DND-41 (cell line): Measurements from ENCODE around the gene ADISSP.

ENCODE experiments used
- ATAC-seq: fragments of 200-7000 bp; cut with Tn5 transposase; 3 replicates; pipeline ENCODE4 v1.9.1; 2021; ENCODE audit warnings: low read depth; ENCODE audit not compliant: insufficient read depth
- DNase-seq: peaks from one replicate; pipeline ENCODE4 v3.0.0-alpha.2; 2020
- H2AFZ ChIP-seq: 2 replicates; pipeline ENCODE4 v1.6.0; 2012; ENCODE audit warnings: low read depth, low read length
- H3K27ac ChIP-seq: 2 replicates; pipeline ENCODE4 v1.5.1; 2012; ENCODE audit warnings: low read length, inconsistent platforms
- H3K27me3 ChIP-seq: fragments of 200-600 bp; sonication (generic); 2 replicates; pipeline ENCODE4 v1.6.0; 2012; ENCODE audit warnings: low read length, mild to moderate bottlenecking, inconsistent platforms; ENCODE audit not compliant: insufficient read depth, poor library complexity
- H3K36me3 ChIP-seq: 2 replicates; pipeline ENCODE4 v1.5.1; 2012; ENCODE audit warnings: low read length, inconsistent platforms; ENCODE audit not compliant: insufficient read depth
- H3K4me1 ChIP-seq: 2 replicates; pipeline ENCODE4 v1.5.1; 2012; ENCODE audit warnings: mild to moderate bottlenecking, low read length; ENCODE audit not compliant: insufficient read depth
- H3K4me2 ChIP-seq: 2 replicates; pipeline ENCODE4 v1.6.0; 2012; ENCODE audit warnings: mild to moderate bottlenecking, moderate library complexity, low read length, inconsistent platforms; ENCODE audit not compliant: insufficient read depth
- H3K4me3 ChIP-seq, 2 experiments: fragments of 200-600 bp in 1 of 2; shearing (Covaris generic) in 1 of 2; 2 replicates each; pipeline ENCODE4 v1.5.1; 2012 to 2016; ENCODE audit warnings: inconsistent platforms in 2 of 2, low read length in 2 of 2, mild to moderate bottlenecking in 2 of 2, low read depth in 1 of 2, moderate library complexity in 1 of 2
- H3K79me2 ChIP-seq: 2 replicates; pipeline ENCODE4 v1.6.0; 2012; ENCODE audit warnings: low read length, inconsistent platforms; ENCODE audit not compliant: insufficient read depth
- H3K9ac ChIP-seq: 2 replicates; pipeline ENCODE4 v1.6.0; 2012; ENCODE audit warnings: low read depth, mild to moderate bottlenecking, inconsistent platforms, low read length, moderate library complexity
- H3K9me3 ChIP-seq: 2 replicates; pipeline ENCODE4 v1.5.1; 2012; ENCODE audit warnings: low read length, moderate library complexity, mild to moderate bottlenecking, inconsistent platforms; ENCODE audit not compliant: insufficient read depth, severe bottlenecking
- H4K20me1 ChIP-seq: 2 replicates; pipeline ENCODE4 v1.6.0; 2012; ENCODE audit warnings: low read length; ENCODE audit not compliant: insufficient read depth
- CTCF ChIP-seq: IDR thresholded peaks from 2 replicates; pipeline ENCODE4 v1.5.1; 2012; ENCODE audit warnings: borderline replicate concordance, low read length, moderate library complexity, mild to moderate bottlenecking; ENCODE audit not compliant: poor library complexity, severe bottlenecking; ENCODE audit errors: extremely low read depth
- EZH2 ChIP-seq: IDR thresholded peaks from 3 replicates; pipeline ENCODE4 v1.6.1; 2012; ENCODE audit warnings: borderline replicate concordance, low read depth, mild to moderate bottlenecking, moderate library complexity, low read length, inconsistent platforms; ENCODE audit not compliant: severe bottlenecking

ADISSP gene

GRCh38 chr20:3777716-3778629 is 10.4 kb upstream of the ADISSP start:
- Histone ChIP-seq H3K4me2 (no peak overlapping the region), H3K4me1 (0 out of 2 replicates have a peak, but pooled peaks cover 4% of the 10 kb centered on the region)

GRCh38 chr20:3777381-3777715 is 9.8 kb upstream of the ADISSP start:
- H3K27ac ChIP-seq = no peak overlapping the region
- 0 out of 2 replicates have a peak, but pooled peaks cover 1% of the 10 kb centered on the region for H3K4me1 ChIP-seq
- TF ChIP-seq EZH2 (no peak), CTCF (no peak)
- H3K79me2 ChIP-seq = no peaks in the 10 kb centered on the region
- ATAC-seq = no peak
- no peak for DNase-seq
- H4K20me1 ChIP-seq = peaks cover 12% of the 10 kb centered on the region; the same call in 1 of the 2 replicates
- no peak overlapping the region for H3K9ac ChIP-seq
- H3K36me3 ChIP-seq = no peaks in the 10 kb centered on the region
- H3K27me3 ChIP-seq = no peaks in the 10 kb centered on the region
- H3K9me3 ChIP-seq = no peaks in the 10 kb centered on the region
- no peak overlapping the region for H3K4me3 ChIP-seq
- H3K4me2 ChIP-seq = no peak overlapping the region
- H2AFZ ChIP-seq = no peak overlapping the region

More at GRCh38 chr20:3777716-3778629, 10.4 kb upstream of the ADISSP start:
- Histone ChIP-seq H3K9ac (no peak overlapping the region), H3K36me3 (no peaks in the 10 kb centered on the region), H3K4me3 (no peak overlapping the region), H3K9me3 (no peaks in the 10 kb centered on the region), H4K20me1 (peaks cover 16% of the 10 kb centered on the region; the same call in 1 of the 2 replicates), H3K27me3 (no peaks in the 10 kb centered on the region), H3K27ac (no peak overlapping the region), H3K79me2 (no peaks in the 10 kb centered on the region), H2AFZ (no peak overlapping the region)
- TF ChIP-seq EZH2 (no peak), CTCF (no peak)
- ATAC-seq (no peak), DNase-seq (no peak)

GRCh38 chr20:3775457-3776108 is 8.0 kb upstream of the ADISSP start:
- no peak for ATAC-seq
- H3K4me2 ChIP-seq = no peak overlapping the region
- no peak overlapping the region for H3K27ac ChIP-seq
- H3K79me2 ChIP-seq = no peaks in the 10 kb centered on the region
- no peaks in the 10 kb centered on the region for H3K36me3 ChIP-seq
- H3K4me3 ChIP-seq = no peak overlapping the region
- H3K9me3 ChIP-seq = no peaks in the 10 kb centered on the region
- H3K27me3 ChIP-seq = no peaks in the 10 kb centered on the region
- no peak for DNase-seq
- H3K9ac ChIP-seq = no peak overlapping the region
- no peak for TF ChIP-seq EZH2
- no peak for TF ChIP-seq CTCF
- H4K20me1 ChIP-seq = no peaks in the 10 kb centered on the region
- H3K4me1 ChIP-seq = no peaks in the 10 kb centered on the region
- no peak overlapping the region for H2AFZ ChIP-seq
